Middle frontal gyrus (tissue), 1 donor: ENCODE results near the gene PRSS36.
"Not testable (repeated sequence)": the region's sequence is repeated elsewhere in the genome, so short reads cannot be mapped to it uniquely, and the experiment has no call there.

Experiments used
- DNase-seq: peaks from one replicate; pipeline ENCODE4 v3.0.0-alpha.2; 2015; ENCODE audit warnings: low spot score; ENCODE audit errors: extremely low spot score

The PRSS36 gene

GRCh38 chr16:31184888-31185287 is 35.0 kb upstream of the PRSS36 start:
- no peak for DNase-seq

GRCh38 chr16:31183432-31184428 is 33.9 kb upstream of the PRSS36 start:
- DNase-seq: no peak

DNA sequence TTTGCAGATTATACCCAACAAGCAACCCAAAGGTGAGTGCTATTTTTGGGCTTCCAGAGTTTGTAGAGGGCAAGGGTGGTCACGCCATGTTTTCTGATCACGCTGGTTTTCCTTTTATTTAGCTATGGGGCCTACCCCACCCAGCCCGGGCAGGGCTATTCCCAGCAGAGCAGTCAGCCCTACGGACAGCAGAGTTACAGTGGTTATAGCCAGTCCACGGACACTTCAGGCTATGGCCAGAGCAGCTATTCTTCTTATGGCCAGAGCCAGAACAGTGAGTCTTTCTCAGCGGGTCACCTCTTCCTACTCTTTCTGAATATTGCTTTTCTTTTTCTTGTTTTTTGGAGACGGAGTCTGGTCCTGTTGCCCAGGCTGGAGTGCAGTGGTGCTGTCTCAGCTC is 32.5 kb upstream of the PRSS36 start:
- no peak for DNase-seq

DNA sequence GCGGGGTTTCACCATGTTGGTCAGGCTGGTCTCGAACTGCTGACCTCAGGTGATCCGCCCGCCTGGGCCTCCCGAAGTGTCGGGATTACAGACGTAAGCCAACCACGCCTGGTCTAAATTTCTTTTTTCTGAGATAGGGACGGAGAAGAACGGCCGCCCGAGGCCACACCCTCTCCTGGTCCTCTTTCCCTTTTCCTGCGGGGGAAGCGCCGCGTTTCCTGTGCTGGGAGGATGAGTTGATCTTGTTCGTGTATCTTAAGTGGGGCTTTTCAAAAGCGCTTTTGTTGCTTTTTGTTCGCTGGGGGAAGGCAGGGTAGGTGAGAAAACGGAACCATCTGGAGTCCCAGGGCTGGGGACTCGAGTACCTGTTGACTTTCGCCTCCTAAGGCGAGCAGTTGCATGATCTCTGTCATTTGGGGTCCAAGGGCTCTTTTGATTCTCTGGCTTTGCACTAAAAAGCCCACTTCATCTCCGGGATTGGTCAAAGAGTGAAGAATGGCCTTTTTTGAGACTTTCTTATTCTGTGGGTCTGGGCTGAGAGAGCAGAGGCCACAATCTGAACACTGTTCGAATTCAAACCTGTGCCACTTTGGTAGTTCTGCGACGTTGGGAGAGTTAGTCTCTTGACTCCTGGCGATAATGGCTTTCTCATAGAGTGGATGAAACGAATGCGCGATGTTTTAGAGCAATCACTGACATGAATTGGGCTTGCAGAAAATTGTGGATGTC is 31.4 kb upstream of the PRSS36 start:
- no peak for DNase-seq

DNA sequence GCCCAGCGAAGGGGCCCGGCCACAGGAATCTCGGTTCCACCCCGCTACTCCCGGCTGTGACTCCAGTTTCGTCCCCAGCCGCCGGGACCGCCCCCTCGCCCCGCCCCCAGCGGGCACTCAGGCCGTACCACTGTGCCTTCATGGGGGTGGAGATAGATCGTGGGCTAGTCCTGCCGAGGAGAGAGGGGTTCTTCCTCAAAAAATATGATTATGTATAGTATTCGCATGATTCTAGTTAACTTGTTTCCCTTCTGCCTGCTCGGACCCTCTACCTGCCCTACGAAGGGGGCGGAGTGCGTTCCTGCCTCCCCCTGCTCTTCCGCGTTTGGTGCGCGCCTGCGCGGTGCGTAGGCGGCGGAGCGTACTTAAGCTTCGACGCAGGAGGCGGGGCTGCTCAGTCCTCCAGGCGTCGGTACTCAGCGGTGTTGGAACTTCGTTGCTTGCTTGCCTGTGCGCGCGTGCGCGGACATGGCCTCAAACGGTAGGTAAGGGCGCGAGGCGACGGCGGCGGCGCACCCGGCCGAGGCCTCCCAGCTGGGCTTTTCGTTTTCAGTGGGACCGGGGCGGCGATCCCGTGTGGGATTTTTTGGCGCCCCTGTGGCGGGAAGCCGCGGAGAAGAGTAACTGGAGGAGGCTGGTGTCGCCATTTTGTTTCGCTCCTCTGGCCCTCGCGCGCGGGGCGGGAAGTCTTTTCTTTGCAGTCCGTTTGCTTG is 30.0 kb upstream of the PRSS36 start, which contains the start of gene FUS:
Gene FUS (plus strand): TSS at position 393 of the 713 bp plus-strand sequence. CDS start 76 bp downstream, at position 469.
- DNase-seq: peak; percentile 90

GRCh38 chr16:31179219-31179746 is 29.4 kb upstream of the PRSS36 start:
- DNase-seq: no peak

GRCh38 chr16:31177136-31177535 is 27.3 kb upstream of the PRSS36 start:
- DNase-seq: no peak

- not testable (repeated sequence) for DNase-seq
Measured at GRCh38 chr16:31170048-31170447, 20.2 kb upstream of the PRSS36 start.

- DNase-seq: no peak
Measured at GRCh38 chr16:31168848-31169247, 19.0 kb upstream of the PRSS36 start.

DNA sequence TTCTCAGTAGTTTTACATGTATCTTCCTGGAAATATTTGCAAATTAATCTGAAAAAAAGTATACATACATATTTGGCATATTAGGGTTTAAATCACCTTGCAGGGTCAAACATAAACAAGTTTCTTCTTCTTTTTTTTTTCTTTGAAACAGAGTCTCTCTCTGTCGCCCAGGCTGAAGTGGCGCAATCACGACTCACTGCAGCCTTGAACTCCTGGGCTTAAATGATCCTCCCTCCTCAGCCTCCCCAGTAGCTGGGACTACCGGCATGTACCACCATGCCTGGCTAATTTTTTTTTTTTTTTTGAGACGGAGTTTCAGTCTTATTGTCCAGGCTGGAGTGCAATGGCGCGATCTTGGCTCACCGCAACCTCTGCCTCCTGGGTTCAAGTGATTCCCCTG is 17.4 kb upstream of the PRSS36 start:
- no peak for DNase-seq

- no peak for DNase-seq
Measured at GRCh38 chr16:31157136-31157535, 7.3 kb upstream of the PRSS36 start.

GRCh38 chr16:31150976-31151375 is 1.1 kb upstream of the PRSS36 start:
- DNase-seq: not testable (repeated sequence)

DNA sequence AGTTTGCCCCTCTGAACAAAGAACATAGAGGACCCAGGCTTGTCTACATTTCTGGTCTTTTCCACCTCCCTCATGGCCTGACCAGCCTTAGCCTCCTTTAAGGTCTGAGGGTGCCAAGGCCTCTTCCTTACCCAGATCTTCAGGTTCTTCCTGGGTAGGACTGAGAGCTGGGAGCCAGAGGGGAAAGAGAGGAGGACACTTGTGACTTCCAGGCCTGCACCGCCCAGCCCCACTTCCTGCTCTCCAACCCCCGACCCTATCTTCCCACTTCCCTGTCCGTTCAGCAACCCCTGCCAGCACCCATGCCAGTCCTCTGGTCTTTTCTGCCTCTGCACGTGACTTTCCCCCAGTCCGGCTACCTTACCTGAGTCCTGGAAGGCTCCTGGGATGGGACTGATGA is 534 bp downstream of the PRSS36 start:
- DNase-seq: no peak

DNA sequence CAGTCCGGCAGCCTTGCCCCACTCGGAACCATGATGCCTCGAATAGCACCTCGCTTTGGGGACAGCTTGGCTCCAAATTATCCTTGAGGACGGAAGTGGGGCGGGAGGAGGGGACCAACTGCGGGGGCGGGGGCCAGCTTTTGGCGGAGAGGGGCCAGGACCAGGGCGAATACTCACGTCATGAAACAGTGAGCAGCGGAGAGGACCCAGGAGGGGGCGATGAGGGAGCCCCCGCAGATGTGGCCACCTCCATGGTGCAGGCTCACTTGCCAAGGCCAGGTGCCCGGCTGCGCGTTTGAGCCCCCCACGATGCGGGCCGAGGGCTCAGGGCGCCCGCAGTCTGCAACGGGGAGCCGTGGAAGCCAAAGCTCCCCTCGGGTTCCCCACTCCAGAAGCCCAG is 970 bp downstream of the PRSS36 start:
- no peak for DNase-seq

- no peak for DNase-seq
Measured at GRCh38 chr16:31148281-31148728, 1.6 kb downstream of the PRSS36 start.

DNA sequence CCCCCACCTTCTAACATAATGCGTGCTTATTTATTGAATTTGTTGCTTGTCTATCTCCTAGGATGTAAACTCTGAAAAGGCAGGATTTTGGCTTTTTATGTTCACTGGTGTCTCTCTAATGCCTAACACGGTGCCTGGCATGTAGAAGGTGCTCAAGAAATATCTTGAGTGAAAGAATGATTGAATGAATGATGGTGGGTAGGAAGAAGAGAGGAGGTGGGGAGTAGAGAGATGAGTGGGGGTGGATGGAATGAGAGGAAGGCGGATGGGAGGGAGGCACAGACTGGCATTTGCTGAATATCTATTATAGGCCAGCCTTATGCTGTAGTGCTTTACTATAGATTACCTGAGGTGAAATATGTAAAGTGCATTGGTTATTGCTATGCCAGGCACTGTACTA is 2.3 kb downstream of the PRSS36 start:
- DNase-seq: no peak

GRCh38 chr16:31145398-31145990 is 4.4 kb downstream of the PRSS36 start:
- no peak for DNase-seq

GRCh38 chr16:31144418-31144817 is 5.4 kb downstream of the PRSS36 start:
- not testable (repeated sequence) for DNase-seq

GRCh38 chr16:31143694-31144148 is 6.1 kb downstream of the PRSS36 start:
- no peak for DNase-seq

DNA sequence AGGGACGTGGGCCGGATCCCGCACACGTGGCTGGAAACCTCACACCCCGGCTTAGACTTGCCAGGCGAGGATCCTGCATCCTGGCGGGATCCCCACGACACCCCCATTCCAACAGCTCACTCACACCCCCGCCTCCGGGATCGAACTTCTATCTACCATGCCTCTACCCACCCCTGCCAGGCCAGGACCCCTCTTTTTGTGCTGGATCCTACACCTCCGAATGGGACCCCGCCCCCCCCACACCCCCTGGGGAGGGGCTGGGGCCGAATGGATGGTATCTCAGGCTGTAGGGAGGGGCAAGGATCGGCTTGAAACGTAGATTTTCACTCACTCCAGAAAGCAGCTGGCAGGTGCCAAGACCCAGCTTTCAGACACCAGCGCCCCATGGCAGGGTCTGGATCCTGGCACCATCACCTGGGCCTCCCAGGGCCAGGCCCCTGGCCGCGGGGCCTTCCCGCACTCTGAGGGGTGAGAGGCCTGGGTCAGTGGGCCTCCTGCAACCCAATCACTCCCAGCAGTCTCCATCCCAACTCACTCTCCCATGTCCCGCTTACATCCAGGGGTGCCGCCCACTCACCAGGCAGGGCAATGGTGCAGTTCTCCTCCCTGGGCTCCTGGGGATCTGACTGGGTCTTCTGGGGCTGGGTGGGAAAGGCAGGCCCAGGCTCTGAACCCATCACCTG is 6.7 kb downstream of the PRSS36 start:
- DNase-seq: no peak
